Measurements from ENCODE around the gene TLE6. TPM values are rescaled to one million over a fixed set of nuclear protein-coding genes. Genes with fewer than 3 reads are reported as not detected.
"Not testable (repeated sequence)": the region's sequence is repeated elsewhere in the genome, so short reads cannot be mapped to it uniquely, and the experiment has no call there.

The TLE6 gene
- polyA plus RNA-seq, 1 experiment = 0.26 TPM

- POLR2A ChIA-PET = no interaction called here
- CTCF ChIA-PET = interaction anchor here (1.0 to 1.1 kb wide), 2 partner anchors 8 to 10 kb away, joined by 3 to 6 read pairs; no protein-coding TSS in a partner anchor
Measured at GRCh38 chr19:3007975-3008374, 30.6 kb downstream of the TLE6 start.

GRCh38 chr19:3008994-3009393 is 31.6 kb downstream of the TLE6 start:
- CTCF ChIA-PET = no interaction called here
- no peak for TF ChIP-seq CTCF (IDR thresholded peaks at IDR 0.05; ENCODE audit: insufficient read depth, low read depth, low read length)
- Histone ChIP-seq H3K4me3 (ENCODE audit: low read depth, low read length) (no peak overlapping the region), H3K36me3 (ENCODE audit: control insufficient read depth, insufficient read depth, low read length) (no peaks in the 10 kb centered on the region), H3K27me3 (ENCODE audit: control insufficient read depth, insufficient read depth, low read length) (peaks cover 2% of the 10 kb centered on the region)
- POLR2A ChIA-PET = no interaction called here
- DNase-seq (ENCODE audit: low read depth) = no peak

More at GRCh38 chr19:3007975-3008374, 30.6 kb downstream of the TLE6 start:
- H3K36me3 ChIP-seq (ENCODE audit: control insufficient read depth, insufficient read depth, low read length) = no peaks in the 10 kb centered on the region
- peaks cover 2% of the 10 kb centered on the region for H3K27me3 ChIP-seq (ENCODE audit: control insufficient read depth, insufficient read depth, low read length)
- DNase-seq (ENCODE audit: low read depth) = no peak
- no peak overlapping the region for H3K4me3 ChIP-seq (ENCODE audit: low read depth, low read length)
- TF ChIP-seq CTCF (IDR thresholded peaks at IDR 0.05; ENCODE audit: insufficient read depth, low read depth, low read length) = no peak

GRCh38 chr19:3010871-3011270 is 33.5 kb downstream of the TLE6 start:
- DNase-seq (ENCODE audit: low read depth) = no peak
- H3K27me3 ChIP-seq (ENCODE audit: control insufficient read depth, insufficient read depth, low read length) = no peaks in the 10 kb centered on the region; the same call in none of the 2 replicates
- no peak overlapping the region for H3K4me3 ChIP-seq (ENCODE audit: low read depth, low read length)
- POLR2A ChIA-PET = no interaction called here
- H3K36me3 ChIP-seq (ENCODE audit: control insufficient read depth, insufficient read depth, low read length) = no peaks in the 10 kb centered on the region
- CTCF ChIA-PET = no interaction called here
- TF ChIP-seq CTCF (IDR thresholded peaks at IDR 0.05; ENCODE audit: insufficient read depth, low read depth, low read length) = no peak

GRCh38 chr19:3012059-3012458 is 34.7 kb downstream of the TLE6 start:
- H3K27me3 ChIP-seq (ENCODE audit: control insufficient read depth, insufficient read depth, low read length); CTCF ChIA-PET; DNase-seq (ENCODE audit: low read depth); H3K4me3 ChIP-seq (ENCODE audit: low read depth, low read length); H3K36me3 ChIP-seq (ENCODE audit: control insufficient read depth, insufficient read depth, low read length); POLR2A ChIA-PET: not testable (repeated sequence)

- DNase-seq (ENCODE audit: low read depth) = no peak
- CTCF ChIA-PET = interaction anchor here (0.8 to 1.2 kb wide), 2 partner anchors 10 to 15 kb away, joined by 3 read pairs; no protein-coding TSS in a partner anchor
- POLR2A ChIA-PET = no interaction called here
- H3K36me3 ChIP-seq (ENCODE audit: control insufficient read depth, insufficient read depth, low read length) = no peaks in the 10 kb centered on the region
- H3K27me3 ChIP-seq (ENCODE audit: control insufficient read depth, insufficient read depth, low read length) = no peaks in the 10 kb centered on the region; the same call in none of the 2 replicates
- H3K4me3 ChIP-seq (ENCODE audit: low read depth, low read length) = no peak overlapping the region
- no peak for TF ChIP-seq CTCF (IDR thresholded peaks at IDR 0.05; ENCODE audit: insufficient read depth, low read depth, low read length)
Measured at GRCh38 chr19:3012621-3013262, 35.4 kb downstream of the TLE6 start.

- H3K27me3 ChIP-seq (ENCODE audit: control insufficient read depth, insufficient read depth, low read length) = no peaks in the 10 kb centered on the region; the same call in none of the 2 replicates
- DNase-seq (ENCODE audit: low read depth) = no peak
- H3K36me3 ChIP-seq (ENCODE audit: control insufficient read depth, insufficient read depth, low read length) = no peaks in the 10 kb centered on the region
- POLR2A ChIA-PET = no interaction called here
- CTCF ChIA-PET = interaction anchor here (0.8 to 1.2 kb wide), 2 partner anchors 9 to 14 kb away, joined by 3 read pairs; no protein-coding TSS in a partner anchor
- H3K4me3 ChIP-seq (ENCODE audit: low read depth, low read length) = no peak overlapping the region
- no peak for TF ChIP-seq CTCF (IDR thresholded peaks at IDR 0.05; ENCODE audit: insufficient read depth, low read depth, low read length)
Measured at GRCh38 chr19:3013263-3013725, 35.9 kb downstream of the TLE6 start.
